Stomach (tissue), 4 donors: ENCODE data around the gene DNAH1.

ENCODE experiments used
- CTCF ChIP-seq, 7 experiments: fragments of 450-650 bp in 4 of 7; fragments of 200-600 bp in 3 of 7; sonication (generic) in 3 of 7; IDR thresholded peaks; one replicate each; pipeline ENCODE4 v1.5.1; 2016 to 2019; ENCODE audit warnings: antibody characterized with exemption in 7 of 7, control low read depth in 2 of 7, mild to moderate bottlenecking in 1 of 7
- EP300 ChIP-seq: sonication (generic); formaldehyde crosslinking; IDR thresholded peaks from one replicate; pipeline ENCODE4 v1.6.1; 2017; ENCODE audit warnings: antibody characterized with exemption
- POLR2A ChIP-seq, 4 donors: fragments of 450-650 bp; IDR thresholded peaks; one replicate each; pipeline ENCODE4 v1.6.1; 2016; ENCODE audit warnings: antibody characterized with exemption in 4 of 4, control low read depth in 2 of 4, mild to moderate bottlenecking in 1 of 4, moderate library complexity in 1 of 4
- POLR2AphosphoS5 ChIP-seq, 3 donors: sonication (generic); formaldehyde crosslinking; IDR thresholded peaks; one replicate each; pipeline ENCODE4 v1.6.1; 2016; ENCODE audit warnings: antibody characterized with exemption in 3 of 3

- TF ChIP-seq EP300 = no peak
- TF ChIP-seq CTCF (IDR thresholded peaks at IDR 0.05) = no peak
- TF ChIP-seq POLR2A (IDR thresholded peaks at IDR 0.05) = no peak
- no peak for TF ChIP-seq POLR2AphosphoS5 (IDR thresholded peaks at IDR 0.05)
Observed at GRCh38 chr3:52393959-52394670, 78.0 kb downstream of the DNAH1 start.
